Stimulated activated CD4-positive, alpha-beta T cell treated with anti-CD3 and anti-CD28 coated beads, Interleukin-1b, Interleukin-23, amount 100 ng/mL, for 24 hours (primary cell): ENCODE data around the gene CMAS.

Experiments
- DNase-seq, 4 experiments: peaks; one replicate each; pipeline ENCODE4 v3.0.0-alpha.2; 2020; ENCODE audit warnings: low read depth in 4 of 4, low spot score in 1 of 4

The CMAS gene

DNA sequence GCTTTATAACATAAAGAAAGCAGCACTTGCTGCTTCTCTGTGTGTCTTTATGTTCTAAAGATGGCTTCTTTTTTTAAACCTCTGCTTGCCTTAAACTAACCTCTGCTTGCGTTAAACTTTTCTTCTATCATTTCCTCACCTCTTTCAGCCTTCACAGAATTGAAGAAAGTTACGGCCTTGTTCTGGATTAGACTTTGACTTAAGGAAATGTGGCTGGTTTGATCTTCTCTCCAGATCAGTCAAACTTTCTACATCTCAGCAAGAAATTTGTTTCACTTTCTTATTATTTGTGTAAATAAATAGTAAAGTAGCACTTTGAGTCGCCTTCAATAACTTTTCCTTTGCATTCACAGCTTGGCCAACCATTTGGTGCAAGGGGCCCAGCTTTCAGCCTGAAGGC lies 64.2 kb downstream of the CMAS start:
- DNase-seq: no peak
